HG02970 (cell line): ENCODE results near the gene PPP1R10.

ENCODE experiments used
- ATAC-seq: cut with Tn5 transposase; IDR thresholded peaks from one replicate; pipeline ENCODE4 v1.9.1; 2021; ENCODE audit warnings: mild to moderate bottlenecking, moderate library complexity, moderate number of reproducible peaks; ENCODE audit not compliant: unreplicated experiment, low FRiP score

PPP1R10 gene

GRCh38 chr6:30625511-30625910, 8.5 kb upstream of the PPP1R10 start:
- no peak for ATAC-seq

- ATAC-seq, result no peak
Observed at GRCh38 chr6:30619561-30619960, 2.5 kb upstream of the PPP1R10 start.

GRCh38 chr6:30618270-30618797, 1.3 kb upstream of the PPP1R10 start:
- ATAC-seq, result no peak

GRCh38 chr6:30617565-30618269, 674 bp upstream of the PPP1R10 start, which contains the start of gene MRPS18B:
Gene MRPS18B (plus strand): TSS chr6:30617840. CDS start chr6:30617866, 26 bp downstream.
- peak; percentile 70 for ATAC-seq

- ATAC-seq, result no peak
Observed at GRCh38 chr6:30615958-30616810, 859 bp downstream of the PPP1R10 start.

- ATAC-seq, result no peak
Observed at GRCh38 chr6:30615219-30615957, 1.7 kb downstream of the PPP1R10 start.

GRCh38 chr6:30614843-30615218, 2.2 kb downstream of the PPP1R10 start:
- ATAC-seq, result peak; percentile 26

- ATAC-seq, result no peak
Observed at GRCh38 chr6:30614044-30614842, 2.8 kb downstream of the PPP1R10 start.

- ATAC-seq, result no peak
Observed at GRCh38 chr6:30613251-30614043, 3.6 kb downstream of the PPP1R10 start.

- no peak for ATAC-seq
Observed at GRCh38 chr6:30612687-30613248, 4.3 kb downstream of the PPP1R10 start.

GRCh38 chr6:30612213-30612612, 4.8 kb downstream of the PPP1R10 start:
- ATAC-seq, result no peak

- ATAC-seq, result no peak
Observed at GRCh38 chr6:30611856-30612194, 5.2 kb downstream of the PPP1R10 start.

- ATAC-seq, result no peak
Observed at GRCh38 chr6:30611150-30611855, 5.7 kb downstream of the PPP1R10 start.

- ATAC-seq, result no peak
Observed at GRCh38 chr6:30610065-30610464, 7.0 kb downstream of the PPP1R10 start.

- ATAC-seq, result no peak
Observed at GRCh38 chr6:30603961-30604360, 13.1 kb downstream of the PPP1R10 start.

GRCh38 chr6:30601815-30602641, 15.0 kb downstream of the PPP1R10 start:
- ATAC-seq, result no peak

GRCh38 chr6:30601436-30601814, 15.6 kb downstream of the PPP1R10 start:
- ATAC-seq, result no peak
